RWPE2 (cell line): ENCODE results near the gene NAT14.
"Not testable (repeated sequence)": the region's sequence is repeated elsewhere in the genome, so short reads cannot be mapped to it uniquely, and the experiment has no call there.

Source experiments
- ATAC-seq: fragments of 200-7000 bp; cut with Tn5 transposase; 3 replicates; pipeline ENCODE4 v1.9.1; 2021; ENCODE audit warnings: low read depth
- DNase-seq: peaks from one replicate; pipeline ENCODE4 v3.0.0-alpha.2; 2020; ENCODE audit warnings: low spot score
- H3K27ac ChIP-seq: fragments of 450-650 bp; 2 replicates; pipeline ENCODE4 v1.5.1; 2017; ENCODE audit warnings: mild to moderate bottlenecking; ENCODE audit not compliant: poor library complexity, severe bottlenecking
- H3K27me3 ChIP-seq: fragments of 250-450 bp; sonication (Bioruptor Pico); 2 replicates; pipeline ENCODE4 v1.5.1; 2021; ENCODE audit warnings: mild to moderate bottlenecking, moderate library complexity; ENCODE audit not compliant: insufficient read depth, poor library complexity, severe bottlenecking
- H3K36me3 ChIP-seq: fragments of 250-450 bp; sonication (Bioruptor Pico); 2 replicates; pipeline ENCODE4 v1.5.1; 2020; ENCODE audit warnings: low read depth, mild to moderate bottlenecking, moderate library complexity
- H3K4me1 ChIP-seq: fragments of 250-450 bp; sonication (Bioruptor Pico); 2 replicates; pipeline ENCODE4 v1.5.1; 2021; ENCODE audit warnings: mild to moderate bottlenecking, moderate library complexity; ENCODE audit not compliant: insufficient read depth, poor library complexity, severe bottlenecking
- H3K4me3 ChIP-seq: fragments of 250-450 bp; sonication (Bioruptor Pico); 2 replicates; pipeline ENCODE4 v1.5.1; 2021; ENCODE audit warnings: mild to moderate bottlenecking, moderate library complexity; ENCODE audit not compliant: severe bottlenecking
- H3K9me3 ChIP-seq: fragments of 250-450 bp; sonication (Bioruptor Pico); 2 replicates; pipeline ENCODE4 v1.5.1; 2021; ENCODE audit warnings: mild to moderate bottlenecking, moderate library complexity; ENCODE audit not compliant: severe bottlenecking
- TF ChIP-seq, protein P1 (sequence below): fragments of 450-650 bp; IDR thresholded peaks from one replicate; pipeline ENCODE4 v1.5.1; 2017; ENCODE audit warnings: mild to moderate bottlenecking, moderate library complexity; ENCODE audit not compliant: poor library complexity, severe bottlenecking

The NAT14 gene

DNA sequence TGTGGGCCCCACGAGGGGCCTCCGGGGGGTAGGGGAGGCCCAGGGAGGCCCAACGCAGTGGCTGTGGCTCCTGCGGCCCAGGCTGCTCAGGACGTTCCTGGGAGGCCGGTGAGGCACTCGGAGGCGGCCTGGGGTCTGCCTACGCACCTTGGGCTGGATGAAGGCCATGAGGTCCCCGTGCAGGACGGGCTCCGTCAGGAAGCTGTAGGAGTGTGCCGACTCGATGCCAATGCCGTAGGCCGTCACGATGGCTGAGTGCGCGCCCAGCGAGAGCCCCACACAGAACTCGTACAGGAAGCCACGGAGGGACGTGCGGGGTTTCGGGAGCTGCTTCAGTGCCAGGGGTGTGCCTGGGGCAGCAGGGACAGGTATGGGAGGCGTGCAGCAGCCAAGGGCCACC lies 46.0 kb downstream of the NAT14 start:
- H3K4me3 ChIP-seq: no peak overlapping the region
- TF ChIP-seq, protein P1, sequence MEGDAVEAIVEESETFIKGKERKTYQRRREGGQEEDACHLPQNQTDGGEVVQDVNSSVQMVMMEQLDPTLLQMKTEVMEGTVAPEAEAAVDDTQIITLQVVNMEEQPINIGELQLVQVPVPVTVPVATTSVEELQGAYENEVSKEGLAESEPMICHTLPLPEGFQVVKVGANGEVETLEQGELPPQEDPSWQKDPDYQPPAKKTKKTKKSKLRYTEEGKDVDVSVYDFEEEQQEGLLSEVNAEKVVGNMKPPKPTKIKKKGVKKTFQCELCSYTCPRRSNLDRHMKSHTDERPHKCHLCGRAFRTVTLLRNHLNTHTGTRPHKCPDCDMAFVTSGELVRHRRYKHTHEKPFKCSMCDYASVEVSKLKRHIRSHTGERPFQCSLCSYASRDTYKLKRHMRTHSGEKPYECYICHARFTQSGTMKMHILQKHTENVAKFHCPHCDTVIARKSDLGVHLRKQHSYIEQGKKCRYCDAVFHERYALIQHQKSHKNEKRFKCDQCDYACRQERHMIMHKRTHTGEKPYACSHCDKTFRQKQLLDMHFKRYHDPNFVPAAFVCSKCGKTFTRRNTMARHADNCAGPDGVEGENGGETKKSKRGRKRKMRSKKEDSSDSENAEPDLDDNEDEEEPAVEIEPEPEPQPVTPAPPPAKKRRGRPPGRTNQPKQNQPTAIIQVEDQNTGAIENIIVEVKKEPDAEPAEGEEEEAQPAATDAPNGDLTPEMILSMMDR: no peak
- no peaks in the 10 kb centered on the region for H3K9me3 ChIP-seq
- no peaks in the 10 kb centered on the region for H3K27me3 ChIP-seq
- ATAC-seq (no peak), DNase-seq (no peak)
- H3K36me3 ChIP-seq: no peaks in the 10 kb centered on the region
- no peaks in the 10 kb centered on the region for H3K4me1 ChIP-seq
- H3K27ac ChIP-seq: no peak overlapping the region

DNA sequence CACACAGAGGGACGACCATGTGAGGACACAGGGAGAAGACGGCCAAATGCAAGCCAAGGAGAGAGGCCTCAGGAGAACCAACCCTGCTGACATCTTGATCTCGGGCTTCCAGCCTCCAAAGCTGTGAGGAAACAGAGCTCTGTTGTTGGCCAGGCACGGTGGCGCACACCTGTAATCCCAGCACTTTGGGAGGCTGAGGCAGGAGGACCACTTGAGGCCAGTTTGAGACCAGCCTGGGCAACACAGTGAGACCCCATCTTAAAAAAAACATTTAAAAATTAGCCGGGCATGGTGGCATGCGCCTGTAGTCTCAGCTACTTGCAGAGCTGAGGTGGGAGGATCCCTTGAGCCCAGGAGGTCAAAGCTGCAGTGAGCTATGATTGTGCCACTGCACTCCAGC lies 49.3 kb downstream of the NAT14 start:
- not testable (repeated sequence) for H3K27me3 ChIP-seq, H3K36me3 ChIP-seq

DNA sequence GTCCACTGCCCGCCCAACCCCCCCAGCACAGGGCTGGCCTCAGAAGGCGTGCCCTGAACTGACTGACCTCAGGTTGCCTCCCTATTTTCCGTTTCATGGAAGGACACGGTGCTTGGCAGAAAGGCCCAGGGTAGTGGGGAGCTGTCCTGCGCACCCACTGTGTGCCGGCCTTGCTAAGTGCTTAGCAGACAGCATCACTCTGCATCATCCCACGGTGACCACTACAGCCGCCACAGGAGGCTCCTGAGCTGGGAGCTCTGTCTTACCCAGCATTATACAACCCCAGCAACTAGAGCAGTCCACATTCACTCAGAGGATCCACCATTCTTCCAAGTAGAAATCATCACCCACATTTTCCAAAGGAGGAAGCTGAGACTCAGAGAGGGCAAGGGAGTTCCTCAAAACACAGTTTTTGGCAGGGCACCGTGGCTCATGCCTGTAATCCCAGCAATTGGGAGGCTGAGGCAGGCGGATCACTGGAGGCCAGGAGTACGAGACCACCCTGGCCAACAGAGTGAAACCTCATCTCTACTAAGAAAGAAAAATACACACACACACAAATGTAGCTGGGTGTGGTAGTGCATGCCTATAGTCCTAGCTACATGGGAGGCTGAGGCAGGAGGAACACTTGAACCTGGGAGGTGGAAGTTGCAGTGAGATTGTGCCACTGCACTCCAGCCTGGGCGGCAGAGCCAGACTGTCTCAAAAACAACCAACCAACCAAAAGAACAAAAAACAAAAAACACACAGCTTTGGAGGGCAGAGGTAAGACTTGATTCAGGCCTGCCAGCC lies 50.4 kb downstream of the NAT14 start:
- Histone ChIP-seq H3K9me3 (no peaks in the 10 kb centered on the region), H3K27me3 (no peaks in the 10 kb centered on the region), H3K27ac (no peak overlapping the region), H3K4me1 (no peaks in the 10 kb centered on the region), H3K36me3 (no peaks in the 10 kb centered on the region), H3K4me3 (no peak overlapping the region)
- ATAC-seq: no peak
- DNase-seq: no peak
- TF ChIP-seq, protein P1: no peak

More for the DNA sequence above, 49.3 kb downstream of the NAT14 start:
- not testable (repeated sequence) for ATAC-seq, H3K9me3 ChIP-seq, H3K4me1 ChIP-seq, H3K4me3 ChIP-seq, H3K27ac ChIP-seq, DNase-seq

DNA sequence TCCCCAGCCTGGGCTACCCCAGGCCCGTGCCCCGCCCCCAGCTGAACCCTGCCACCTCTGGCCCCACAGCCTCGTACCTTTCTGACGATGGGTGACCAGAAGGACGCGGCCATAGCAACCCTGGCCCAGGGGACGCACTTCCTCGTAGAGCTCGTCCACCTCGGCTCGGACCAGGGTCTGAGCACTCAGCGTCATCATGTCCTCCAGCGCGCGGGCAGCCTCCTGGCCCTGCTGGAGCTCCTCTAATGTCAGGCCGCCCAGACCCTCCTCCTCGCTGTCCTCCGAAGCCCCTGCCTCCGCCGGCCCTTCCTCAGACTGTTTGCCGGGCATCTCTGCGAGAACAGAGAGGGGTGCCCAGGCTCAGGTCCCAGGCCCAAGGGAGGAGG lies 51.0 kb downstream of the NAT14 start:
- H3K27me3 ChIP-seq: no peaks in the 10 kb centered on the region
- H3K27ac ChIP-seq: no peak overlapping the region
- no peaks in the 10 kb centered on the region for H3K4me1 ChIP-seq
- TF ChIP-seq, protein P1: no peak
- no peak overlapping the region for H3K4me3 ChIP-seq
- no peak for ATAC-seq
- H3K9me3 ChIP-seq: no peaks in the 10 kb centered on the region
- no peak for DNase-seq
- H3K36me3 ChIP-seq: no peaks in the 10 kb centered on the region

DNA sequence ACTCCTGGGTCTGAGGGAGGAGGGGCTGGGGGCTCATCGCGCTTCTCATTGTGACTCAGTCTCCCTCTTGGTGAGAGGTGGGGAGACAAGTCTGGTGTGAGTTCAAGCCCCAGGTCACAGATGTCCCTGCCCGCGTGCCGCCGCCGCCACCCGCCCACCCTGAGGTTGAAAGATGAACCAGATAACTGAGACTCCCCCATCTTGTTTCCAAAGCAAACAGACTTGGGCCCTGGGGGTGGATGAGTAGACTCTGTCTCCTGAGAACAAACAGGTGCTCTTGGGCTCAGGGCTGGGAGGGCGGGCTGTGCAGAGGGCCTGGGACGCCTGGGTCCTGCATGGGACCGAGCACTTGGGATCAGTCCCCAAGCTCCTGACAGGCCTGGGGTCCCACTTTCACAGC lies 51.4 kb downstream of the NAT14 start:
- ATAC-seq: no peak
- no peaks in the 10 kb centered on the region for H3K4me1 ChIP-seq
- TF ChIP-seq, protein P1: no peak

More for the DNA sequence above, 51.4 kb downstream of the NAT14 start:
- H3K36me3 ChIP-seq: no peaks in the 10 kb centered on the region
- H3K4me3 ChIP-seq: no peak overlapping the region
- no peak overlapping the region for H3K27ac ChIP-seq
- no peaks in the 10 kb centered on the region for H3K9me3 ChIP-seq
- no peak for DNase-seq
- no peaks in the 10 kb centered on the region for H3K27me3 ChIP-seq
